ENCODE data around the gene AVEN. TPM values are rescaled to one million over a fixed set of nuclear protein-coding genes. Genes with fewer than 3 reads are reported as not detected.

Gene AVEN
- total and polyA plus RNA-seq, 2 experiments from 2014 or later, result 7.7 to 10.3 TPM

GRCh38 chr15:33946152-33946551 lies 92.9 kb downstream of the AVEN start (continued):
- TF ChIP-seq ZNF462 (CRISPR knock-in tag; IDR thresholded peaks at IDR 0.05) (no peak), EZH2phosphoT487 (IDR thresholded peaks at IDR 0.05; ENCODE audit: unreplicated experiment) (no peak), NANOG (IDR thresholded peaks at IDR 0.05; ENCODE audit: borderline replicate concordance) (no peak), REST (IDR thresholded peaks at IDR 0.05; ENCODE audit: unreplicated experiment) (no peak), EZH2 (IDR thresholded peaks at IDR 0.05; ENCODE audit: low read depth, unreplicated experiment) (no peak), ZNF331 (CRISPR knock-in tag; IDR thresholded peaks at IDR 0.05; ENCODE audit: low read depth) (no peak), ETS1 (IDR thresholded peaks at IDR 0.05) (no peak), CREB1 (CRISPR knock-in tag; IDR thresholded peaks at IDR 0.05; ENCODE audit: low read depth) (no peak), ZNF114 (CRISPR knock-in tag; IDR thresholded peaks at IDR 0.05) (no peak)

Measured in GM23338 (cell line).